RWPE2 (cell line): ENCODE data around the gene TUBB4A.

Experiments
- ATAC-seq: fragments of 200-7000 bp; cut with Tn5 transposase; 3 replicates; pipeline ENCODE4 v1.9.1; 2021; ENCODE audit warnings: low read depth
- DNase-seq: peaks from one replicate; pipeline ENCODE4 v3.0.0-alpha.2; 2020; ENCODE audit warnings: low spot score
- H3K27ac ChIP-seq: fragments of 450-650 bp; 2 replicates; pipeline ENCODE4 v1.5.1; 2017; ENCODE audit warnings: mild to moderate bottlenecking; ENCODE audit not compliant: poor library complexity, severe bottlenecking
- H3K27me3 ChIP-seq: fragments of 250-450 bp; sonication (Bioruptor Pico); 2 replicates; pipeline ENCODE4 v1.5.1; 2021; ENCODE audit warnings: mild to moderate bottlenecking, moderate library complexity; ENCODE audit not compliant: insufficient read depth, poor library complexity, severe bottlenecking
- H3K36me3 ChIP-seq: fragments of 250-450 bp; sonication (Bioruptor Pico); 2 replicates; pipeline ENCODE4 v1.5.1; 2020; ENCODE audit warnings: low read depth, mild to moderate bottlenecking, moderate library complexity
- H3K4me1 ChIP-seq: fragments of 250-450 bp; sonication (Bioruptor Pico); 2 replicates; pipeline ENCODE4 v1.5.1; 2021; ENCODE audit warnings: mild to moderate bottlenecking, moderate library complexity; ENCODE audit not compliant: insufficient read depth, poor library complexity, severe bottlenecking
- H3K4me3 ChIP-seq: fragments of 250-450 bp; sonication (Bioruptor Pico); 2 replicates; pipeline ENCODE4 v1.5.1; 2021; ENCODE audit warnings: mild to moderate bottlenecking, moderate library complexity; ENCODE audit not compliant: severe bottlenecking
- H3K9me3 ChIP-seq: fragments of 250-450 bp; sonication (Bioruptor Pico); 2 replicates; pipeline ENCODE4 v1.5.1; 2021; ENCODE audit warnings: mild to moderate bottlenecking, moderate library complexity; ENCODE audit not compliant: severe bottlenecking
- CTCF ChIP-seq: fragments of 450-650 bp; IDR thresholded peaks from one replicate; pipeline ENCODE4 v1.5.1; 2017; ENCODE audit warnings: mild to moderate bottlenecking, moderate library complexity; ENCODE audit not compliant: poor library complexity, severe bottlenecking

The TUBB4A gene

GRCh38 chr19:6499052-6499790, 2.9 kb downstream of the TUBB4A start:
- ATAC-seq: no peak

GRCh38 chr19:6498294-6499036, 3.6 kb downstream of the TUBB4A start:
- DNase-seq: no peak
- Histone ChIP-seq H3K4me3 (no peak overlapping the region), H3K27me3 (peaks cover 18% of the 10 kb centered on the region), H3K36me3 (no peaks in the 10 kb centered on the region), H3K4me1 (no peaks in the 10 kb centered on the region), H3K9me3 (no peaks in the 10 kb centered on the region), H3K27ac (no peak overlapping the region)
- no peak for ATAC-seq
- TF ChIP-seq CTCF: no peak

More at GRCh38 chr19:6499052-6499790, 2.9 kb downstream of the TUBB4A start:
- no peak overlapping the region for H3K4me3 ChIP-seq
- no peak for TF ChIP-seq CTCF
- peaks cover 18% of the 10 kb centered on the region for H3K27me3 ChIP-seq
- H3K36me3 ChIP-seq: no peaks in the 10 kb centered on the region
- no peaks in the 10 kb centered on the region for H3K4me1 ChIP-seq
- DNase-seq: no peak
- no peaks in the 10 kb centered on the region for H3K9me3 ChIP-seq
- H3K27ac ChIP-seq: no peak overlapping the region

GRCh38 chr19:6495947-6496346, 6.2 kb downstream of the TUBB4A start:
- no peaks in the 10 kb centered on the region for H3K9me3 ChIP-seq
- no peak overlapping the region for H3K27ac ChIP-seq
- H3K36me3 ChIP-seq: no peaks in the 10 kb centered on the region
- ATAC-seq: no peak
- H3K27me3 ChIP-seq: peaks cover 2% of the 10 kb centered on the region
- no peak overlapping the region for H3K4me3 ChIP-seq
- TF ChIP-seq CTCF: no peak
- no peaks in the 10 kb centered on the region for H3K4me1 ChIP-seq
- DNase-seq: no peak

GRCh38 chr19:6494438-6495036, 7.6 kb downstream of the TUBB4A start:
- TF ChIP-seq CTCF: no peak
- no peak overlapping the region for H3K27ac ChIP-seq
- no peak overlapping the region for H3K4me3 ChIP-seq
- DNase-seq (no peak), ATAC-seq (no peak)
- no peaks in the 10 kb centered on the region for H3K4me1 ChIP-seq
- H3K27me3 ChIP-seq: no peaks in the 10 kb centered on the region
- no peaks in the 10 kb centered on the region for H3K9me3 ChIP-seq
- no peaks in the 10 kb centered on the region for H3K36me3 ChIP-seq
